HepG2 (cell line): ENCODE results near the gene SMAD6. TPM values are rescaled to one million over a fixed set of nuclear protein-coding genes. Genes with fewer than 3 reads are reported as not detected.
A peak's percentile ranks its signal among the peaks of the same experiment; 100 is the strongest.

Source experiments
- ATF6 ChIP-seq: sonication (generic); formaldehyde crosslinking; conservative IDR thresholded peaks from 2 replicates; pipeline ENCODE4 v1.4.0; 2020; ENCODE audit warnings: missing genetic modification reagents
- CREBL2 ChIP-seq: sonication (generic); formaldehyde crosslinking; IDR thresholded peaks from 2 replicates; pipeline ENCODE4 v1.8.1; 2023; ENCODE audit warnings: missing genetic modification reagents, mild to moderate bottlenecking, borderline replicate concordance
- HINFP ChIP-seq: sonication (generic); formaldehyde crosslinking; IDR thresholded peaks from 2 replicates; pipeline ENCODE4 v1.4.0; 2020; ENCODE audit warnings: low read depth, mild to moderate bottlenecking, missing genetic modification reagents
- KLF16 ChIP-seq, 2 experiments: sonication (generic) in 1 of 2; formaldehyde crosslinking in 1 of 2; IDR thresholded peaks; 2 replicates each; pipeline versions ENCODE4 v1.6.1 to v1.8.0; 2016 to 2023; ENCODE audit warnings: missing genetic modification reagents in 2 of 2, missing compliant biosample characterization in 1 of 2
- MIER2 ChIP-seq: IDR thresholded peaks from 2 replicates; pipeline ENCODE4 v1.6.1; 2016; ENCODE audit warnings: missing biosample characterization, missing genetic modification reagents
- NFKBIZ ChIP-seq: IDR thresholded peaks from 2 replicates; pipeline ENCODE4 v1.6.1; 2018; ENCODE audit warnings: missing genetic modification reagents, missing compliant biosample characterization
- RFXAP ChIP-seq: sonication (generic); formaldehyde crosslinking; IDR thresholded peaks from 2 replicates; pipeline ENCODE4 v1.4.0; 2020; ENCODE audit warnings: missing genetic modification reagents, borderline replicate concordance
- SRSF9 ChIP-seq: fragments of 200-400 bp; formaldehyde crosslinking; IDR thresholded peaks from 2 replicates; pipeline ENCODE4 v1.6.1; 2018; ENCODE audit warnings: borderline replicate concordance, mild to moderate bottlenecking, low read depth, low read length; ENCODE audit not compliant: insufficient read depth, poor library complexity, severe bottlenecking
- TCF7 ChIP-seq: sonication (generic); IDR thresholded peaks from 2 replicates; pipeline ENCODE4 v1.6.1; 2016; ENCODE audit warnings: antibody characterized with exemption, low read depth
- TRIM24 ChIP-seq: sonication (generic); formaldehyde crosslinking; IDR thresholded peaks from 2 replicates; pipeline ENCODE4 v1.8.0; 2022; ENCODE audit warnings: mild to moderate bottlenecking, missing genetic modification reagents
- ZBED4 ChIP-seq: sonication (generic); formaldehyde crosslinking; IDR thresholded peaks from 2 replicates; pipeline ENCODE4 v1.4.0; 2020; ENCODE audit warnings: missing genetic modification reagents, borderline replicate concordance
- ZGPAT ChIP-seq: IDR thresholded peaks from 2 replicates; pipeline ENCODE4 v1.6.1; 2016; ENCODE audit warnings: mild to moderate bottlenecking
- ZKSCAN5 ChIP-seq: sonication (generic); formaldehyde crosslinking; IDR thresholded peaks from 2 replicates; pipeline ENCODE4 v1.5.1; 2020; ENCODE audit warnings: mild to moderate bottlenecking, missing genetic modification reagents
- ZNF251 ChIP-seq: sonication (generic); formaldehyde crosslinking; IDR thresholded peaks from 2 replicates; pipeline ENCODE4 v1.9.0; 2021; ENCODE audit warnings: mild to moderate bottlenecking, missing genetic modification reagents
- ZNF446 ChIP-seq: sonication (generic); formaldehyde crosslinking; IDR thresholded peaks from 2 replicates; pipeline ENCODE4 v1.5.0; 2020; ENCODE audit warnings: mild to moderate bottlenecking, missing genetic modification reagents
- ZNF451 ChIP-seq: sonication (generic); formaldehyde crosslinking; IDR thresholded peaks from 2 replicates; pipeline ENCODE4 v1.5.0; 2020; ENCODE audit warnings: mild to moderate bottlenecking, missing genetic modification reagents
- ZNF652 ChIP-seq: IDR thresholded peaks from 2 replicates; pipeline ENCODE4 v1.6.1; 2016; ENCODE audit warnings: low read depth, borderline replicate concordance
- ZNF75D ChIP-seq: sonication (generic); formaldehyde crosslinking; IDR thresholded peaks from 2 replicates; pipeline ENCODE4 v1.8.1; 2023; ENCODE audit warnings: missing genetic modification reagents, mild to moderate bottlenecking, borderline replicate concordance
- ZNF841 ChIP-seq: sonication (generic); formaldehyde crosslinking; IDR thresholded peaks from 2 replicates; pipeline ENCODE4 v1.8.1; 2023; ENCODE audit warnings: missing genetic modification reagents, borderline replicate concordance
- polyA plus RNA-seq, 8 experiments: library from polyadenylated mRNA; depleted of rRNA in 3 of 8; stranded (reverse) in 7 of 8; unstranded in 1 of 8; fragments of >200 nt; fragmentation: Illumina TruSeq in 4 of 8; extraction: Trizol in 4 of 8; gene quantifications; 2 replicates each; pipeline versions ENCODE4 v1.2.1 to v1.2.3, GENCODE V29; 2011 to 2016; ENCODE audit warnings: low read depth in 4 of 8, missing spikeins in 1 of 8, mixed read lengths in 1 of 8; ENCODE audit not compliant: insufficient read depth in 1 of 8
- total RNA-seq, 5 experiments: library from RNA; depleted of rRNA; stranded (reverse); fragments of >200 nt; fragmentation: Illumina TruSeq; extraction: Trizol; gene quantifications; 2 replicates each; pipeline ENCODE4 v1.2.3, GENCODE V29; 2016; ENCODE audit warnings: low read depth in 1 of 5

Gene SMAD6
- total and polyA plus RNA-seq, 2 of the 13 experiments (the other 11 are each of a cell fraction or from before 2014, with no cell fraction given), result 3.3 to 4.4 TPM

- TF ChIP-seq RFXAP (CRISPR knock-in tag) (no peak), ZNF841 (no peak), ZNF446 (no peak), MIER2 (CRISPR knock-in tag) (0 out of 2 replicates have a peak, but pooled peaks have one; percentile 31), ZKSCAN5 (CRISPR knock-in tag) (no peak), ZGPAT (CRISPR knock-in tag) (no peak), NFKBIZ (0 out of 2 replicates have a peak, but pooled peaks have one; percentile 3), ATF6 (CRISPR knock-in tag) (no peak), CREBL2 (CRISPR knock-in tag) (no peak), ZNF652 (CRISPR knock-in tag) (no peak; the same call in 1 of the 2 replicates), TRIM24 (CRISPR knock-in tag) (no peak), ZNF251 (0 out of 2 replicates have a peak, but pooled peaks have one; percentile 24), ZNF75D (CRISPR knock-in tag) (no peak), SRSF9 (no peak), ZBED4 (CRISPR knock-in tag) (no peak), TCF7 (no peak), KLF16 (CRISPR knock-in tag; IDR thresholded peaks at IDR 0.05) (peak in 1 of 2 experiments; percentile 14; a peak in 1 of 4 replicates), ZNF451 (CRISPR knock-in tag) (no peak), HINFP (CRISPR knock-in tag) (no peak)
Observed at GRCh38 chr15:66701422-66702034, 508 bp upstream of the SMAD6 start (continued).
